ENCODE results near the gene CHST12.
"Not testable (repeated sequence)": the region's sequence is repeated elsewhere in the genome, so short reads cannot be mapped to it uniquely, and the experiment has no call there.

Gene CHST12

GRCh38 chr7:2460641-2461040 is 57.2 kb downstream of the CHST12 start:
- no peak for DNase-seq (ENCODE audit: low spot score)

DNA sequence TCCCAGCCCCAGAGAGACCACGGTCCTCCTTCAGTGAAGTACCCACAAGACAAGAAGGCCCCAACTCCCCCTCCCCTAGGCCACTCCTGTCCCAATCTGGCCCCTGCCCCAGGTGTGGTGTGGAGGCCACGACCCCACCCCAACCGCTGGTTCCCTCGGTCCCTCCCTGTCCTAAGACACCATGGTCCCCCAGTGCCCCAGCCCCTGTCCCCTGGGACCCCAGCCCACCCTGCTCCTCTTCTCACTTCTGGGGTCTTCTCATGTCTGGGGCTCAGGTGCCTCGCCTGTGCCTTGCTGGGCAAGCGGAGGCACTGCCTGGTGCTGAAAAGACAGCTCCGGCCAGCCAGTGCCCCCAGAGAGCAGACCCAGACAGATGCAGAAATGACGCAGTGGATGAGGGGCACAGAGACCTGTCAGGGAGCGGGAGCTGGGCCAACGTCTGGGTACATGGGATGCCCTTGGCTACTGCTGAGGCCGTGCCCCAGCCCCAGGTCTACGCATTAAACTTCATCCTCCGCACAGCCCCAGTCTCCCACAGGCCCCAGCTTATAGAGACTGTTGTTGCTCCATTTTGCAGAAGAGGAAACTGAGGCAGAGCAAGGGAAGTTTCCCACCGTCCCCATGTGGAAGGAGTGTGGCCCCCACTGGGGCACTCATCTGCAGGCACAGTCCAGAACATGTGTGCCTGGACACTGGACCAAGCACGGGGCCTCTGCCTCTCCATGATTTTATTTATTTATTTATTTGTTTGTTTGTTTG is 58.0 kb downstream of the CHST12 start:
- DNase-seq (ENCODE audit: low spot score): no peak

GRCh38 chr7:2462731-2463130 is 59.3 kb downstream of the CHST12 start:
- no peak for DNase-seq (ENCODE audit: low spot score)

DNA sequence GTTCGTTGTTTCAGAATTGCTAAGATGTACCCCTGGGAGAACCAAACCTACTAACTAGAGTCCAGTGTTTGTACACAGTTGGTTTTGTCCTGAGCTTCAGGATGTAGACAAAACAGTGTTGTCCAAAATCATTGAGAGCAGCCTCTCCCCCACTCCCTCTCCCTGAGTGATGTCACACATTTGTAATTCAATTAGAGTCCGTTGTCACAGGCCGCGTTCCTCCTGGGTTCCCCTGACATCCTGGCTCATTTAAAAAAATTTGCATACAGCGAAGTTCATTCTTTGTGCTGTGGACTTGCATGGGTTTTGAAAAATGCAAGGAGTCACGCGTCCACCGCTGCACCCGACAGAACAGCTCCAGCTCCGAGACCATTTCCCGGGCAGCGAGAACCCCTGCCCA is 62.5 kb downstream of the CHST12 start:
- DNase-seq (ENCODE audit: low spot score): no peak

DNA sequence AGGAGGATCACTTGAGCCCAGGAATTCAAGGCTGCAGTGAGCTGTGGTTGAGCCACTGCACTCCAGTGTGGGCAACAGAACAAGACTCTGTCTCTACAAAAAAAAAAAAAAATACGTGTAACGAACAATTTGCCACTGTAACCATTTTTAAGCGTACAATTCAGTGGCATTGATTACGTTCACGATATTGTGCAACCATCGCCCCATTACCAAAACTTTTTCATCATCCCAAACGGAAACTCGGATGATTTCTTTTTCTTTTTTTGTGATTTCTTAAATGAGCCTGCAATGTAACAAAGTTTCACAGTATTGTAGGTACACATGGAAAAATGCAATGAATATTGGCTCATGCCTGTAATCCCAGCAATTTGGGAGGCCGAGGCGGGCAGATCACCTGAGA is 63.3 kb downstream of the CHST12 start:
- DNase-seq (ENCODE audit: low spot score): no peak

GRCh38 chr7:2468227-2468626 is 64.8 kb downstream of the CHST12 start:
- DNase-seq (ENCODE audit: low spot score): peak; percentile 2

GRCh38 chr7:2469460-2470203 is 66.2 kb downstream of the CHST12 start:
- not testable (repeated sequence) for DNase-seq (ENCODE audit: low spot score)

DNA sequence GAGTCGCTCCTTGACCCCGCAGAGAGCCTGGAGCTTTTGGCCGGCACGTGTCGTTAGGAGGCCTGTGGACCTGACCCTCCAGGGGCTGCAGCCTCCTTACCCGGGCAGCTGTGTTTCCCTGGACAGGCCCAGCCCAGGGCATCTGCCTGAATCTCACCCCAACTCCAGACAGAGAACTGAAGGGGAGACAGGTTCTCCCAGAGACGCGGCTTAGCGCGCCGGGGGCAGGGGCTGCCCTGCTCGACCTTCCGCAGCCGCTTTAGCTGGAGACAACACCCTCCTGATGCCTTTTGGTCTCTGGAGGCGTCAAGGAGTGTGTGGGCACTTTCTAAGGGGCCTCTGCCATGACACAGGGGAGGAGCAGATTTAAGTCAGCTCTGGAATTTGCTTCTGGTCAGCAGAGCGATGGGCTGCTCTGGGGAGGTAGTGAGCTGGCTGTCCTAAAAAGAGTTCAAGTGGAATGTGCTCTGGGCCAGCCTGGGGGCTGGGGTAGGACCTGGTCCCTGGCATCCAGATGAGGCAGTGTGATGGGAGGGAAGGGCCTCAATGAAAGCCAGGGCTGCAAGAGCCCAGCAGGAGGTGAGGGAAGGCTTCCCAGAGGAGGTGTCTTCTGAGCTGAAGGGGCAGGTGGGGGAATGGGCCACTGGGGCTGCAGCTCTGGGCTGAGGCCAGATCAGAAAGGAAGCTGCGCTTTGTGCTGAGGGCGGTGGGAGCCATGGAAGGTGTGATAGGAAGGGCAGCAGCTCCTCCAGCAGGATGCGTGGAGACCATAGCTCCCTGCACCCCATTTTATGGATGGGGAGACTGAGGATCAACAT is 67.0 kb downstream of the CHST12 start:
- no peak for DNase-seq (ENCODE audit: low spot score)

DNA sequence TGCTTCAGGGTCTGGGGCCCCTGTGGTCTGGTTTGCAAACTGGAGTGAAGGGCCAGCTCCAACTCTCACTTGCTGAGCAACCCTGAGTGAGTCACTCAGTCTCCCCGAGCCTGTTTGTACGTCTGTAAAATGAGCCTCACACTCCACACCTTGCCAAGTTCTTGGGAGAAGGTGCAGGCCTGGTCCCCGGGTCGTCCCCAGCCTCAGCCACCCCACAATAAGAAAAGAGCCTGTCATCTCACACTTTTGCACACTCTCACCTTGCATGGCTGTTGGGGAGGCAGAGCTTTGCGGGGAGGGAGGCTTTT is 67.6 kb downstream of the CHST12 start:
- peak; percentile 63 for DNase-seq (ENCODE audit: low spot score)

GRCh38 chr7:2471396-2471795 is 68.0 kb downstream of the CHST12 start:
- no peak for DNase-seq (ENCODE audit: low spot score)

- no peak for DNase-seq (ENCODE audit: low spot score)
Observed at GRCh38 chr7:2472739-2473138, 69.3 kb downstream of the CHST12 start.

GRCh38 chr7:2473496-2474180 is 70.2 kb downstream of the CHST12 start:
- no peak for DNase-seq (ENCODE audit: low spot score)

DNA sequence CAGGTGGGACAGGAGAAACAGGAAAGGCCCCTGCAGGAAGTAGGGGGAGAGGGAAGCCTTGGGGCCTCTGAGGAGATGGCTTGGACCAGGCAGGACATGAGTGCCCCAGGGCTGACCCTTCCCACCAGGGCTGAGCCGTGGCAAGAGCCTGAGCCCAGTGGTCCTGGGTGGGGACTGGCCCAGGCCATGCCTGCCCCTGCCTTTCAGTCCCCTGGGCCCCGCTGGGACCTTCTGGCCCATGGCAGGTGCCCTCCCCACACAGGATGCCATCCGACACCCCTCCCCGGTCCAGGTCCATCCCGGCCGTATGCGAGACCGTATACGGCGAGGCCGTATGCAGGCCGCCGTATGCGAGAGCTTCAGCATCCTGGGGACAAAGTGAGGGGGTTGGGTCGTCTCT is 70.8 kb downstream of the CHST12 start:
- no peak for DNase-seq (ENCODE audit: low spot score)

GRCh38 chr7:2474813-2475677 is 71.6 kb downstream of the CHST12 start:
- DNase-seq (ENCODE audit: low spot score): no peak

- no peak for DNase-seq (ENCODE audit: low spot score)
Observed at GRCh38 chr7:2475678-2476015, 72.2 kb downstream of the CHST12 start.

GRCh38 chr7:2476298-2476697 is 72.9 kb downstream of the CHST12 start, which contains the start of gene GRIFIN:
TSS of gene GRIFIN (minus strand) at chr7:2476398. CDS start at chr7:2476383, 15 bp downstream.
- DNase-seq (ENCODE audit: low spot score): no peak

DNA sequence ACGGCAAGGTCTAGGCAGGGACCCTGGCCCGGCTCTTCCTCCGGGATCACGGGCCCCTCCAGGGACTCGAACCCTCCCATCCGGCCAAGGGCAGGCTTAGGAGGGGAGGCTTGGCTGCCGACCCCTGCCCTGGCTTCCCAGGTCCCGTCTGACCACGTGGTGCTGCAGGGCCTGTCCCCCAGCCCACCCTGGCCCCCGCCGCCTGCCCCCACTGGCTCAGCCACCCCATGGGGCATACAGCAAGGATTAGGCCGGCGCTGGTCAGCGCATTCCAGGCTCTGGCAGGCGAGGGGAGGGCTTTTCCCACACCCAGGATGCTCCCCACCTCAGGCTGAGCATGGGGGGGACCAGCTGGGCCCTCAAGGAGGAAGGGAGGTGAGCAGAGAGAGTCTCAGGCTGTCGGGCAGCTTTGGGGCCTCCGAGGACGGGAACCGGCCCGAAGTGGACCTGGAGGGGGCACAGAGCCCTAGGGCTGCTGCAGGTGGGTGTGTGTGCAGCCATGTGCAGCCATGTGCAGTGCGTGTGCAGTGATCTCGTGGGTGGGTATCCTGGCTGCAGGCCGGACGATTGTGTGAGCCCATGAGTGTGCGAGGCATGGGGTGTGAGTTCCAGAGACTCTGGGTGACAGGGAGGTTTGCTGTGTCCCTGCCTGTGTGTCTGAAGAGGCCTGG is 73.5 kb downstream of the CHST12 start:
- DNase-seq (ENCODE audit: low spot score): no peak

GRCh38 chr7:2477447-2478398 is 74.3 kb downstream of the CHST12 start:
- peak; percentile 94 for DNase-seq (ENCODE audit: low spot score)

GRCh38 chr7:2478399-2478785 is 75.0 kb downstream of the CHST12 start:
- peak; percentile 90 for DNase-seq (ENCODE audit: low spot score)

DNA sequence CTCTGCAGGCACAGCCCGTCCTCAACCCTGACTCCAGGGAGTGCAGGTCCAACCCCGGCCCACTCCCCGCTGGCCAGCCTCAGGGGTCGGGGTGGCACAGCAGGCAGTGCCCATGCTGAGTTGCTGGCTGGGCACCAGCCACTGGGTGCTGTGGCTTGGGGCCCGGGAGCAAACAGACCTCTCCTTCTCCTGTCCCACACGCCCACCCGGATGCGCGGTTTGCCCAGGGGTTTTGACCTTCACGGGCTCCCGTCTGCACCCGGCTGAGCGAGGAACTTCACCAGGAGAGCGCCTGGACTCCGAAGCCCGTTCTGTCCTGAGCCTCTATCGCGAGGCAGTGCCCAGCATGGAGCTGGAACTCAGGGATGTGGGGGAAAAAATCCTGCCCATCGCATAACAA is 75.4 kb downstream of the CHST12 start:
- no peak for DNase-seq (ENCODE audit: low spot score)

Data from AG08396 (cell line).